ENCODE results near the gene CAMK2G.
"Not testable (repeated sequence)": the region's sequence is repeated elsewhere in the genome, so short reads cannot be mapped to it uniquely, and the experiment has no call there.

The CAMK2G gene

GRCh38 chr10:73838008-73838567 lies 36.3 kb downstream of the CAMK2G start:
- H3K27me3 Mint-ChIP-seq (ENCODE audit: low read depth), result no peaks in the 10 kb centered on the region
- H3K4me1 Mint-ChIP-seq (ENCODE audit: low read depth), result peaks cover 3% of the 10 kb centered on the region
- H3K36me3 Mint-ChIP-seq (ENCODE audit: low read depth), result peaks cover 32% of the 10 kb centered on the region
- no peak overlapping the region for H3K4me3 Mint-ChIP-seq
- H3K27ac Mint-ChIP-seq, result no peak overlapping the region
- H3K9me3 Mint-ChIP-seq, result no peaks in the 10 kb centered on the region

GRCh38 chr10:73837072-73837471 lies 37.3 kb downstream of the CAMK2G start:
- peaks cover 3% of the 10 kb centered on the region for H3K4me1 Mint-ChIP-seq (ENCODE audit: low read depth)
- H3K27ac Mint-ChIP-seq, result no peak overlapping the region
- no peaks in the 10 kb centered on the region for H3K9me3 Mint-ChIP-seq
- no peak overlapping the region for H3K4me3 Mint-ChIP-seq
- peaks cover 30% of the 10 kb centered on the region for H3K36me3 Mint-ChIP-seq (ENCODE audit: low read depth)
- no peaks in the 10 kb centered on the region for H3K27me3 Mint-ChIP-seq (ENCODE audit: low read depth)

GRCh38 chr10:73836427-73836980 lies 37.9 kb downstream of the CAMK2G start:
- H3K4me3 Mint-ChIP-seq, result no peak overlapping the region
- peaks cover 3% of the 10 kb centered on the region for H3K4me1 Mint-ChIP-seq (ENCODE audit: low read depth)
- no peaks in the 10 kb centered on the region for H3K9me3 Mint-ChIP-seq
- H3K27me3 Mint-ChIP-seq (ENCODE audit: low read depth), result no peaks in the 10 kb centered on the region
- H3K36me3 Mint-ChIP-seq (ENCODE audit: low read depth), result peaks cover 26% of the 10 kb centered on the region
- H3K27ac Mint-ChIP-seq, result no peak overlapping the region

DNA sequence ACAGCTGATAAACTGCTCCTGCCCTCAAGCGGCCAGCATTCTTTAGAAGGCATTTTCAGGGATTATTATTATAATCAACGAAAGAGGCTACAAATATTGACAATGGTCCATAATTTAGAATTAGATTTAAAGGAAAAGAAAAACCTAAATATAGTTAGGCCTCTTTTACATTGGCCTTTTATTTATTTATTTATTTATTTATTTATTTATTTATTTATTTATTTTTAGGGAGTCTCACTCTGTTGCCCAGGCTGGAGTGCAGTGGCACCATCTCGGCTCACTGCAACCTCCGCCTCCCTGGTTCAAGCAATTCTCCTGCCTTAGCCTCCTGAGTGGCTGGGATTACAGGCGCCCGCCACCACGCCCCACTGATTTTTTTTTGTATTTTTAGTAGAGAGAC lies 45.3 kb downstream of the CAMK2G start:
- H3K27ac Mint-ChIP-seq; H3K4me1 Mint-ChIP-seq (ENCODE audit: low read depth); H3K36me3 Mint-ChIP-seq (ENCODE audit: low read depth): not testable (repeated sequence)

DNA sequence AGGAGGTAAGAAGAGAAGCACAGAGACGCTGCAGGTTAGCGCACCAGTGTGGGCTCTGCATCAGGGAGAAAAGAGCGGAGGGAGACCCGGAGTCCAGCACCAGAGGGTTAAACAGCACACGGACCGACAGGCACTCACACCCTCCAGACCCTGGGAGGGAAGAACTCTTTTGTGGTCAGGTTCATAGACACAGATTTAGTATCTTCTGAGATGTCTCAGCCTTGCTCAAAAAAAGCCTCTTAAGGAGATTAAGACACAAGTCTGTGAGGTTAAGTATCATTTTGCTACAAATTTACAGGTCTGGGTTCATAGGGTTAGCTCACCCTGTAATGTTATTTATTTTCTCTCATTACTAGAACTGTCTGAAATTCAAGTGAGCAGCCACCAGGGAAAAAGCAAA lies 46.2 kb downstream of the CAMK2G start:
- no peak overlapping the region for H3K27ac Mint-ChIP-seq
- H3K36me3 Mint-ChIP-seq (ENCODE audit: low read depth), result peaks cover 7% of the 10 kb centered on the region
- H3K4me3 Mint-ChIP-seq, result no peak overlapping the region
- no peaks in the 10 kb centered on the region for H3K27me3 Mint-ChIP-seq (ENCODE audit: low read depth)
- no peaks in the 10 kb centered on the region for H3K9me3 Mint-ChIP-seq
- H3K4me1 Mint-ChIP-seq (ENCODE audit: low read depth), result no peaks in the 10 kb centered on the region

More for the DNA sequence above, 45.3 kb downstream of the CAMK2G start:
- H3K27me3 Mint-ChIP-seq (ENCODE audit: low read depth); H3K4me3 Mint-ChIP-seq; H3K9me3 Mint-ChIP-seq: not testable (repeated sequence)

DNA sequence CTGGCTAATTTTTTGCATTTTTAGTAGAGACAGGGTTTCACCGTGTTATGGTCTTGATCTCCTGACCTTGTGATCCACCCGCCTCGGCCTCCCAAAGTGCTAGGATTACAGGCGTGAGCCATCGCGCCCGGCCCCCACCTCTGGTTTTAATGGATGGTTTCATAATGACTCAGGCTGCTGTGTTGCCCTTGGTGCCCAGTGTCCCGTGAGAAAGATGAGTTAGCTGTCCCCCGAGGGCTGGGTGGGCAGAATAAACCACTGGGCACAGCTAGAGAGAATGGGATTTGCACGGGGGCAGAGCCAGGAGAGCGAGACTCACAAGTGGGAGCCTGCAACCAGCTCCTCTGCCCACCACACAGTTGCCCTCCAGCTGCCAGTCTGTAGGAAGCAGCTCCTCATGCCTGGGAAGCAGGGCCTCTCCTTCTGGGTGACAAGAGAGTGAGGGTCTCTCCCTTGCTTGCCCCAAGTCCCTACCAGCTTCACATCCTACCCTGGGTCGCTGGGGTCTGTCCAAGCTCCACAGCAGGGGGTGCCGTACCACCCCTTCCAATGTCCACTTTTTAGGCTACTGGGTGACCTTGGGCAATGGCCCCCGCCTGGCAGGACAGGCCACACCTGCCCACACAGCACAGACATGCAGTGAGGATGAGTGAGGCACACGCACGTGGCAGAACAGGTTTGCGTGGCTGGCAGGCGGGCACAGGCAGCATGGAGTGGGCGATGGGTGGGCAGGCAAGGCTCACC lies 46.8 kb downstream of the CAMK2G start:
- H3K36me3 Mint-ChIP-seq (ENCODE audit: low read depth), result peaks cover 10% of the 10 kb centered on the region
- peaks cover under 1% of the 10 kb centered on the region for H3K4me1 Mint-ChIP-seq (ENCODE audit: low read depth)
- H3K4me3 Mint-ChIP-seq, result no peak overlapping the region
- no peaks in the 10 kb centered on the region for H3K27me3 Mint-ChIP-seq (ENCODE audit: low read depth)
- H3K9me3 Mint-ChIP-seq, result no peaks in the 10 kb centered on the region
- no peak overlapping the region for H3K27ac Mint-ChIP-seq

GRCh38 chr10:73824146-73824725 lies 50.1 kb downstream of the CAMK2G start:
- H3K4me1 Mint-ChIP-seq (ENCODE audit: low read depth), result peaks cover 1% of the 10 kb centered on the region
- no peak overlapping the region for H3K27ac Mint-ChIP-seq
- peaks cover 13% of the 10 kb centered on the region for H3K36me3 Mint-ChIP-seq (ENCODE audit: low read depth)
- H3K27me3 Mint-ChIP-seq (ENCODE audit: low read depth), result no peaks in the 10 kb centered on the region
- no peak overlapping the region for H3K4me3 Mint-ChIP-seq
- no peaks in the 10 kb centered on the region for H3K9me3 Mint-ChIP-seq

DNA sequence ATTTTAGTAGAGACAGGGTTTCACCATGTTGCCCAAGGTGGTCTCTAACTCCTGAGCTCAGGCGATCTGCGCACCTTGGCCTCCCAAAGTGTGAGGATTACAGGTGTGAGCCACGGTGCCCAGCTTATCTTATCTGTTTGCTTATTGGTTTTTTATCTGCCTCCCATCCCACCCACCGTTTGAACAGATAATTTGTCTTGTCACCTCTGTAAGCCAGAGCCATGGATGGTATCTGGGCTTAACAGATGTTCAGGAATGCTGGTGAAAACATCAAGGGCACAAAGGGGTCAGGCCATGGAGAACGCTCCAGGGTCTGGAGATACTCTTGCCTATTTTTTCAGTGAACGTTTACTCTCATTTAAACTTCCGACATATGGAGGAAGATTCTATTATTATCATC lies 51.0 kb downstream of the CAMK2G start:
- H3K27ac Mint-ChIP-seq, result no peak overlapping the region
- peaks cover 16% of the 10 kb centered on the region for H3K36me3 Mint-ChIP-seq (ENCODE audit: low read depth)
- H3K27me3 Mint-ChIP-seq (ENCODE audit: low read depth), result no peaks in the 10 kb centered on the region
- no peaks in the 10 kb centered on the region for H3K9me3 Mint-ChIP-seq
- no peak overlapping the region for H3K4me3 Mint-ChIP-seq
- peaks cover 1% of the 10 kb centered on the region for H3K4me1 Mint-ChIP-seq (ENCODE audit: low read depth)

GRCh38 chr10:73819513-73820093 lies 54.8 kb downstream of the CAMK2G start:
- H3K27me3 Mint-ChIP-seq (ENCODE audit: low read depth), result no peaks in the 10 kb centered on the region
- no peak overlapping the region for H3K27ac Mint-ChIP-seq
- H3K4me3 Mint-ChIP-seq, result no peak overlapping the region
- peaks cover 3% of the 10 kb centered on the region for H3K4me1 Mint-ChIP-seq (ENCODE audit: low read depth)
- no peaks in the 10 kb centered on the region for H3K9me3 Mint-ChIP-seq
- H3K36me3 Mint-ChIP-seq (ENCODE audit: low read depth), result peaks cover 24% of the 10 kb centered on the region

DNA sequence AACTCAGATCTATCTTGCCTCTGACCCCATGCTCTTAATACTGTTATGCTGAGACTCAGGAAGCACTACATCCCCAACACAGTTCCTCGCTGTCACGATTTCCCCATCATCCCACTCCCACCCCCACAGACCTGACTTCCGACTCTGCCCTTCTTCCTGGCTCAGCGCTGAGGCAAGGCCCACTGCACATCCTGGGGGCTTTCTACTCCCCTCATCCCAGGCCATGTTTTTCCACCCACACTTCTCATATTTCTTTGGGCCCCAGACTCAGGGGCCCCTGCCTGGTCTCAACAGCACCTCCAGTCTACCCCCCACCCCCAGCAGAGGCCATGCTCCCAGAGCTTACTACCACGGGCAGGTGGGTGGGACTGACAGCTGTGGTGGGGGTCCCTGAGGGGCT lies 55.3 kb downstream of the CAMK2G start:
- H3K36me3 Mint-ChIP-seq (ENCODE audit: low read depth), result peaks cover 24% of the 10 kb centered on the region
- H3K27me3 Mint-ChIP-seq (ENCODE audit: low read depth), result no peaks in the 10 kb centered on the region
- no peak overlapping the region for H3K27ac Mint-ChIP-seq

DNA sequence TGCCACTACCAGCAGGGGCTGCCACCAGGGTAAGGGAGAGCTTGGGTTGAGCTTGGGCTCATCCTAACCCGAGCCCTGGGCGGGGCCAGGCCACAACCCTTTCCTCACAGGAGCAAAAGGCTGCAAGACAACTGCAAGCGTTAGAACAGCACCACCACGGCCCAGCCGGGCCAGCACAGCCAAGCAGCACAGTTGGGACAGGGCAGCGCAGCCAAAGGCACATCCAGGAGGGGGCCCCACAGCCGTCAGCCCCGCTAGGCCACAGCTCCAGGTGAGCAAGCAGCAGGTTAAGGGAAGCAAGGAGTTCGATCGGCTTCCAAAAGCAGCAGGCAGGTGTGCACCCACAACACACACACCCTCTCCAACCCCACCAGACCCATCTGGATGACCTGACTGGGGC lies 56.0 kb downstream of the CAMK2G start:
- peaks cover 3% of the 10 kb centered on the region for H3K4me1 Mint-ChIP-seq (ENCODE audit: low read depth)
- no peak overlapping the region for H3K4me3 Mint-ChIP-seq
- no peaks in the 10 kb centered on the region for H3K9me3 Mint-ChIP-seq
- peaks cover 29% of the 10 kb centered on the region for H3K36me3 Mint-ChIP-seq (ENCODE audit: low read depth)
- no peak overlapping the region for H3K27ac Mint-ChIP-seq
- H3K27me3 Mint-ChIP-seq (ENCODE audit: low read depth), result no peaks in the 10 kb centered on the region

More for the DNA sequence above, 55.3 kb downstream of the CAMK2G start:
- no peaks in the 10 kb centered on the region for H3K9me3 Mint-ChIP-seq
- peaks cover 3% of the 10 kb centered on the region for H3K4me1 Mint-ChIP-seq (ENCODE audit: low read depth)
- no peak overlapping the region for H3K4me3 Mint-ChIP-seq

DNA sequence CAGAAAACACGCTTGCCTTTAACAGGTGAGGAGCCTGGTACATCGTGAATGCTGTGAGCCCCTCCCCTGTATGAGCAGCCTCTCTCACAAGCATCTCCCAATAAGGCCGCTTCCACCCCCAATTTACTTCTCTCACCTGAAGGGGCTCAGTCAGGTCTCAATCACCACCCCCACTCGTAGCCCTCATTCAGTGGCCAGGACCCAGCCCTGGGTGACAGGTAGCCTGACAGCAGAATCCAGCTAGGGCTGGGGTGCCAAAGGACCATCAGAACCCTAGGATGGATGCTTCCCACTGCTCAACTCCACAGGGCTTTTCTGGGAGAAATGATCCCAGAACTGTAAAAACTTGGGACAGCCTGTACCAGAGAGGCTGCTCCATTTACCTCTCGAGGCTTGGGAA lies 56.5 kb downstream of the CAMK2G start:
- Mint-ChIP-seq H3K4me1 (ENCODE audit: low read depth) (peaks cover 3% of the 10 kb centered on the region), H3K4me3 (no peak overlapping the region), H3K9me3 (no peaks in the 10 kb centered on the region), H3K36me3 (ENCODE audit: low read depth) (peaks cover 35% of the 10 kb centered on the region), H3K27me3 (ENCODE audit: low read depth) (no peaks in the 10 kb centered on the region), H3K27ac (no peak overlapping the region)

- no peaks in the 10 kb centered on the region for H3K9me3 Mint-ChIP-seq
- H3K36me3 Mint-ChIP-seq (ENCODE audit: low read depth), result peaks cover 32% of the 10 kb centered on the region
- H3K27me3 Mint-ChIP-seq (ENCODE audit: low read depth), result no peaks in the 10 kb centered on the region
- H3K4me1 Mint-ChIP-seq (ENCODE audit: low read depth), result peaks cover 3% of the 10 kb centered on the region
- H3K4me3 Mint-ChIP-seq, result no peak overlapping the region
- H3K27ac Mint-ChIP-seq, result no peak overlapping the region
Measured at GRCh38 chr10:73816917-73817729, 57.2 kb downstream of the CAMK2G start.

DNA sequence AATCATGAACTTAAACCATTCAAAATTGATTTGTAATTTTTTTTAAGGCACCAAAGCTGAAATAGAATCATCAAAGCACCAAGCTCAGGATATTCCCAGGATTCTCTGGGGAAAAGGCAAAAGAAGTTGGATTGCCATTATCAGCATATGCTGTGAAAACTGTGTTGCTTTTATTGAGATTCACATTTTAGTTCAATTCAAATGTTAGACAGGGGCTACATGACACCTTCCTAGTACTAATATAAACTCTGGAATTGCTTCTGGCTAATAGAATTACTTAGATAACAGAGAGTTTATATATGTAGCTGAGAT lies 58.7 kb downstream of the CAMK2G start:
- Mint-ChIP-seq H3K4me3 (no peak overlapping the region), H3K4me1 (ENCODE audit: low read depth) (peaks cover 3% of the 10 kb centered on the region), H3K36me3 (ENCODE audit: low read depth) (peaks cover 29% of the 10 kb centered on the region), H3K27me3 (ENCODE audit: low read depth) (no peaks in the 10 kb centered on the region), H3K27ac (no peak overlapping the region), H3K9me3 (no peaks in the 10 kb centered on the region)

Data from T-helper 1 cell treated with Interleukin-12 subunit alpha and Interleukin-12 subunit beta and Interleukin-4 antibody, amounts not matched to agents 30 μg/mL and 1 μg/mL, for 36 hours (primary cell).